WERI-Rb-1 (cell line): ENCODE data around the gene PRPH2.

Experiments
- DNase-seq: peaks from one replicate; pipeline ENCODE4 v3.0.0-alpha.2; 2020
- H3K27ac ChIP-seq: fragments of 250-450 bp; sonication (Bioruptor Pico); 2 replicates; pipeline ENCODE4 v1.5.1; 2020; ENCODE audit warnings: mild to moderate bottlenecking, moderate library complexity
- H3K27me3 ChIP-seq: fragments of 250-450 bp; sonication (Bioruptor Pico); 2 replicates; pipeline ENCODE4 v1.5.1; 2021; ENCODE audit warnings: mild to moderate bottlenecking, low read depth, moderate library complexity; ENCODE audit not compliant: insufficient read depth, severe bottlenecking
- H3K36me3 ChIP-seq: fragments of 250-450 bp; sonication (Bioruptor Pico); 2 replicates; pipeline ENCODE4 v1.5.1; 2020; ENCODE audit warnings: mild to moderate bottlenecking, moderate library complexity
- H3K4me3 ChIP-seq: 2 replicates; pipeline ENCODE4 v1.5.1; 2011; ENCODE audit warnings: low read depth, mild to moderate bottlenecking, control low read depth, low read length
- H3K9me3 ChIP-seq: fragments of 250-450 bp; sonication (Bioruptor Pico); 2 replicates; pipeline ENCODE4 v1.5.1; 2021; ENCODE audit warnings: mild to moderate bottlenecking, moderate library complexity; ENCODE audit not compliant: severe bottlenecking
- TF ChIP-seq, protein P1 (sequence below): IDR thresholded peaks from 2 replicates; pipeline ENCODE4 v1.5.1; 2011; ENCODE audit warnings: low read depth, mild to moderate bottlenecking, control low read depth, inconsistent platforms, low read length

The PRPH2 gene

GRCh38 chr6:42661540-42662153, 60.8 kb downstream of the PRPH2 start:
- Histone ChIP-seq H3K27ac (no peak overlapping the region), H3K27me3 (no peaks in the 10 kb centered on the region), H3K9me3 (no peaks in the 10 kb centered on the region), H3K36me3 (peaks cover 67% of the 10 kb centered on the region), H3K4me3 (no peak overlapping the region)
- TF ChIP-seq, protein P1, sequence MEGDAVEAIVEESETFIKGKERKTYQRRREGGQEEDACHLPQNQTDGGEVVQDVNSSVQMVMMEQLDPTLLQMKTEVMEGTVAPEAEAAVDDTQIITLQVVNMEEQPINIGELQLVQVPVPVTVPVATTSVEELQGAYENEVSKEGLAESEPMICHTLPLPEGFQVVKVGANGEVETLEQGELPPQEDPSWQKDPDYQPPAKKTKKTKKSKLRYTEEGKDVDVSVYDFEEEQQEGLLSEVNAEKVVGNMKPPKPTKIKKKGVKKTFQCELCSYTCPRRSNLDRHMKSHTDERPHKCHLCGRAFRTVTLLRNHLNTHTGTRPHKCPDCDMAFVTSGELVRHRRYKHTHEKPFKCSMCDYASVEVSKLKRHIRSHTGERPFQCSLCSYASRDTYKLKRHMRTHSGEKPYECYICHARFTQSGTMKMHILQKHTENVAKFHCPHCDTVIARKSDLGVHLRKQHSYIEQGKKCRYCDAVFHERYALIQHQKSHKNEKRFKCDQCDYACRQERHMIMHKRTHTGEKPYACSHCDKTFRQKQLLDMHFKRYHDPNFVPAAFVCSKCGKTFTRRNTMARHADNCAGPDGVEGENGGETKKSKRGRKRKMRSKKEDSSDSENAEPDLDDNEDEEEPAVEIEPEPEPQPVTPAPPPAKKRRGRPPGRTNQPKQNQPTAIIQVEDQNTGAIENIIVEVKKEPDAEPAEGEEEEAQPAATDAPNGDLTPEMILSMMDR: peak; percentile 82
- DNase-seq: peak; percentile 90

- no peak for DNase-seq
- no peak overlapping the region for H3K4me3 ChIP-seq
- H3K27me3 ChIP-seq: no peaks in the 10 kb centered on the region
- H3K27ac ChIP-seq: no peak overlapping the region
- H3K36me3 ChIP-seq: peaks cover 58% of the 10 kb centered on the region
- no peaks in the 10 kb centered on the region for H3K9me3 ChIP-seq
- TF ChIP-seq, protein P1: no peak
Measured at GRCh38 chr6:42659806-42660205, 62.6 kb downstream of the PRPH2 start.

DNA sequence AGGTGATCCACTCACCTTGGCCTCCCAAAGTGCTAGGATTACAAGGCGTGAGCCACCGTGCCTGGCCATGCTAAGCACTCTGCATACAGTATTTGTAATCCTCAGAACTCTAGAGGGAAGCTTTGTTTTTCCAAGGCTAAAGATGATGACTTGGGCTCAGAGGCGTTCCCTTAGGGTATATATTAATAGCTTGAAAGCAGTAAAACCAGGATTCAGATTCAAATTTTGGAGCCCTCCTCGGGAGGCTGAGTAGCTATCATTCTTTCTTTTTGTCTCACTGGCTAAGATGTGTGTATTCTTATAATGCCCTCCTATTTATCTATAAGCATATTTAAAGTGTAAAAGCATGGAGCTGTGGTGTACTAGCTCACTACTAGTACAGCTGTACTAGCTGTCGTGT, 68.5 kb downstream of the PRPH2 start:
- Histone ChIP-seq H3K9me3 (no peaks in the 10 kb centered on the region), H3K27ac (no peak overlapping the region), H3K36me3 (peaks cover 55% of the 10 kb centered on the region), H3K4me3 (no peak overlapping the region), H3K27me3 (no peaks in the 10 kb centered on the region)
- no peak for DNase-seq
- TF ChIP-seq, protein P1: no peak

DNA sequence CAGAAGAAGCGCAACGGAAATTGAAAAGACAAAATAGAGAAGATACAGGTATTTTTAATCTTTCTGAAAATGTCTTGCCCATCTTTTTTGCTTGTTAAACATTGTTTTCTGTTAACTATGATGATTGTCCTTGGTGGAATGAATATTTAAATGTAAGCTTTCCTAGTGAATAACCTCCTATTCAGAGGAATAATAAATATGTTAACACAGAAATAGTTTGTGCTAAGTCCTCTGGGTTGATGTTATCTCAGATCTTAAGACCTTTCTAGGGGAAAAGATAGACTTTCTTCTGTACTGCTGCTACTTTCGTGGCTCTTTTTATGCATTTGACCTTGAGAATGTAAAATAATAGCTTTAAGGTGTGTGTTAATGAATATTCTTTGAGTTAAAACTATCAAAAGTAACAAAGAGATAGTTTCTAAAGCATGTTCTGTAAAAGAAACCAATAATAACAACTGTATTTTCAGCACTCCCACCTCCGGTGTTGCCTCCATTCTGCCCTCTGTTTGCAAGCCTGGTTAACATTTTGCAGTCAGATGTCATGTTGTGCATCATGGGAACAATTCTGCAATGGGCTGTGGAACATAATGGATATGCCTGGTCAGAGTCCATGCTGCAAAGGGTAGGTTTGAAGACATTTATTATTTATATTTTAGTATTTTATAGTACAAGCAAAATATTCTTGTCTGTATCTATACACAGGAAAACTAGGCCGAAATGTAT, 70.2 kb downstream of the PRPH2 start:
- no peaks in the 10 kb centered on the region for H3K9me3 ChIP-seq
- H3K36me3 ChIP-seq: peaks cover 47% of the 10 kb centered on the region
- DNase-seq: no peak
- H3K27me3 ChIP-seq: no peaks in the 10 kb centered on the region
- no peak overlapping the region for H3K27ac ChIP-seq
- no peak overlapping the region for H3K4me3 ChIP-seq
- TF ChIP-seq, protein P1: no peak
